Mesenchymal stem cell (in vitro differentiated cells and primary cell): ENCODE data around the gene FBXO47.

Experiments
- DNase-seq: peaks from one replicate; pipeline ENCODE4 v3.0.0-alpha.2; 2013
- H2AFZ ChIP-seq: one replicate; pipeline ENCODE4 v1.6.1; 2013; ENCODE audit warnings: low read depth, mild to moderate bottlenecking, control low read depth, inconsistent platforms, low read length, moderate library complexity
- H2AK5ac ChIP-seq: 2 replicates; pipeline ENCODE4 v1.6.1; 2013; ENCODE audit warnings: low read length, moderate library complexity, mild to moderate bottlenecking, inconsistent platforms; ENCODE audit not compliant: severe bottlenecking
- H2BK120ac ChIP-seq: one replicate; pipeline ENCODE4 v1.6.1; 2013; ENCODE audit warnings: low read depth, mild to moderate bottlenecking, inconsistent platforms, low read length, moderate library complexity
- H2BK12ac ChIP-seq, 2 experiments: one replicate each; pipeline ENCODE4 v1.6.1; 2013; ENCODE audit warnings: inconsistent platforms in 2 of 2, low read length in 2 of 2, mild to moderate bottlenecking in 2 of 2, moderate library complexity in 2 of 2, control low read depth in 1 of 2
- H2BK15ac ChIP-seq: one replicate; pipeline ENCODE4 v1.6.1; 2013; ENCODE audit warnings: mild to moderate bottlenecking, low read depth, inconsistent platforms; ENCODE audit not compliant: poor library complexity, severe bottlenecking
- H2BK5ac ChIP-seq: 2 replicates; pipeline ENCODE4 v1.6.1; 2013; ENCODE audit warnings: low read depth, mild to moderate bottlenecking, low read length, control low read depth, inconsistent platforms; ENCODE audit not compliant: poor library complexity, severe bottlenecking
- H3K14ac ChIP-seq, 2 experiments: one replicate each; pipeline ENCODE4 v1.6.1; 2013; ENCODE audit warnings: inconsistent platforms in 2 of 2, low read length in 2 of 2, control low read depth in 1 of 2, mild to moderate bottlenecking in 1 of 2, moderate library complexity in 1 of 2
- H3K18ac ChIP-seq, 2 experiments: one replicate each; pipeline ENCODE4 v1.6.1; 2013; ENCODE audit warnings: inconsistent platforms in 2 of 2, low read length in 2 of 2, control low read depth in 1 of 2, low read depth in 1 of 2, mild to moderate bottlenecking in 1 of 2
- H3K23ac ChIP-seq, 2 experiments: one replicate each; pipeline ENCODE4 v1.6.1; 2013; ENCODE audit warnings: inconsistent platforms in 2 of 2, low read length in 2 of 2, mild to moderate bottlenecking in 2 of 2, moderate library complexity in 2 of 2, control low read depth in 1 of 2
- H3K27ac ChIP-seq: 2 replicates; pipeline ENCODE4 v1.5.1; 2013; ENCODE audit warnings: mild to moderate bottlenecking, moderate library complexity, low read length, control low read depth, inconsistent platforms; ENCODE audit not compliant: poor library complexity, severe bottlenecking
- H3K27me3 ChIP-seq, 2 experiments: 2 replicates each; pipeline versions ENCODE4 v1.6.1 to v1.7.0; 2013; ENCODE audit warnings: low read length in 2 of 2, mild to moderate bottlenecking in 2 of 2, moderate library complexity in 2 of 2, control low read depth in 1 of 2, inconsistent platforms in 1 of 2; ENCODE audit not compliant: control insufficient read depth in 1 of 2, insufficient read depth in 1 of 2
- H3K36me3 ChIP-seq, 2 experiments: 2 replicates each; pipeline versions ENCODE4 v1.6.1 to v1.7.0; 2013; ENCODE audit warnings: low read length in 2 of 2, control low read depth in 1 of 2, inconsistent platforms in 1 of 2, low read depth in 1 of 2, mild to moderate bottlenecking in 1 of 2; ENCODE audit not compliant: insufficient read depth in 2 of 2, control insufficient read depth in 1 of 2
- H3K4ac ChIP-seq, 2 experiments: one replicate each; pipeline ENCODE4 v1.6.1; 2013; ENCODE audit warnings: inconsistent platforms in 2 of 2, low read length in 2 of 2, mild to moderate bottlenecking in 2 of 2, moderate library complexity in 2 of 2, control low read depth in 1 of 2, low read depth in 1 of 2
- H3K4me1 ChIP-seq: 2 replicates; pipeline ENCODE4 v1.6.1; 2013; ENCODE audit warnings: low read depth, low read length, control low read depth; ENCODE audit not compliant: control insufficient read depth, insufficient read depth
- H3K4me2 ChIP-seq: 2 replicates; pipeline ENCODE4 v1.6.1; 2013; ENCODE audit warnings: low read length, mild to moderate bottlenecking, inconsistent platforms; ENCODE audit not compliant: poor library complexity, severe bottlenecking
- H3K4me3 ChIP-seq, 2 experiments: 2 replicates each; pipeline versions ENCODE4 v1.5.1 to v1.7.0; 2013; ENCODE audit warnings: low read length in 2 of 2, mild to moderate bottlenecking in 2 of 2, control low read depth in 1 of 2, low read depth in 1 of 2; ENCODE audit not compliant: insufficient read depth in 1 of 2
- H3K79me1 ChIP-seq: replicated peaks from 2 replicates; pipeline ENCODE4 v1.6.1; 2013; ENCODE audit warnings: mild to moderate bottlenecking, control low read depth, low read length, inconsistent platforms; ENCODE audit not compliant: poor library complexity, severe bottlenecking
- H3K9ac ChIP-seq: 2 replicates; pipeline ENCODE4 v1.7.0; 2013; ENCODE audit warnings: mild to moderate bottlenecking, low read length, moderate library complexity
- H3K9me3 ChIP-seq: 2 replicates; pipeline ENCODE4 v1.7.0; 2013; ENCODE audit warnings: mild to moderate bottlenecking, low read length; ENCODE audit not compliant: control insufficient read depth
- H4K8ac ChIP-seq: one replicate; pipeline ENCODE4 v1.6.1; 2013; ENCODE audit warnings: inconsistent platforms, mild to moderate bottlenecking, low read length, moderate library complexity
- H4K91ac ChIP-seq: one replicate; pipeline ENCODE4 v1.6.1; 2013; ENCODE audit warnings: mild to moderate bottlenecking, low read length, inconsistent platforms
- WGBS: methylation state at CpG from one replicate; pipeline ENCODE4 v1.1.7; 2013; ENCODE audit warnings: mixed read lengths; 5-methylcytosine and 5-hydroxymethylcytosine counted together

FBXO47 gene

GRCh38 chr17:38921756-38922411, 45.3 kb downstream of the FBXO47 start:
- H4K8ac ChIP-seq, result no peak overlapping the region
- H4K91ac ChIP-seq, result no peak overlapping the region
- peak overlapping the region; percentile 27 for H2AK5ac ChIP-seq
- H3K23ac ChIP-seq, result no peak overlapping the region
- H3K4me1 ChIP-seq, result peaks cover 20% of the 10 kb centered on the region
- no peak overlapping the region for H3K4ac ChIP-seq
- H2BK120ac ChIP-seq, result no peak overlapping the region
- no peak overlapping the region for H3K18ac ChIP-seq
- no peak overlapping the region for H2AFZ ChIP-seq
- no peaks in the 10 kb centered on the region for H3K9me3 ChIP-seq
- H3K27me3 ChIP-seq, result no peaks in the 10 kb centered on the region
- H3K14ac ChIP-seq, result no peak overlapping the region
- no peak overlapping the region for H2BK15ac ChIP-seq
- no peak overlapping the region for H3K4me3 ChIP-seq
- peaks cover 29% of the 10 kb centered on the region for H3K79me1 ChIP-seq
- H3K27ac ChIP-seq, result peak overlapping the region; percentile 46
- H2BK12ac ChIP-seq, result no peak overlapping the region
- no peak overlapping the region for H3K4me2 ChIP-seq
- peak overlapping the region; percentile 27 for H3K9ac ChIP-seq
- no peak for DNase-seq
- WGBS, result 89% methylated on average over 11 of the region's 13 CpGs
- no peak overlapping the region for H2BK5ac ChIP-seq
- peaks cover 47 to 55% of the 10 kb centered on the region in 2 experiments for H3K36me3 ChIP-seq

- Histone ChIP-seq H3K79me1 (peaks cover 35% of the 10 kb centered on the region), H2BK15ac (no peak overlapping the region), H3K4ac (no peak overlapping the region), H2BK5ac (no peak overlapping the region), H4K91ac (no peak overlapping the region), H2AFZ (no peak overlapping the region), H3K4me1 (peaks cover 20% of the 10 kb centered on the region), H2BK120ac (no peak overlapping the region), H2BK12ac (no peak overlapping the region), H3K9ac (peak overlapping the region; percentile 27), H3K4me2 (no peak overlapping the region), H3K4me3 (no peak overlapping the region), H2AK5ac (no peak overlapping the region), H3K14ac (no peak overlapping the region), H3K18ac (no peak overlapping the region), H3K23ac (no peak overlapping the region), H4K8ac (no peak overlapping the region), H3K27ac (no peak overlapping the region), H3K9me3 (no peaks in the 10 kb centered on the region), H3K27me3 (no peaks in the 10 kb centered on the region), H3K36me3 (peaks cover 59 to 66% of the 10 kb centered on the region in 2 experiments)
- 68% methylated on average over 9 of the region's 9 CpGs for WGBS
- no peak for DNase-seq
These were observed 46.6 kb downstream of the FBXO47 start for GRCh38 chr17:38920374-38921291.

- Histone ChIP-seq H3K36me3 (peaks cover 71 to 78% of the 10 kb centered on the region in 2 experiments), H3K4me3 (no peak overlapping the region), H3K4me2 (no peak overlapping the region), H3K18ac (no peak overlapping the region), H3K4me1 (peaks cover 18% of the 10 kb centered on the region), H2BK120ac (no peak overlapping the region), H2AFZ (peak overlapping the region; percentile 23), H4K8ac (no peak overlapping the region), H3K27ac (no peak overlapping the region), H3K14ac (no peak overlapping the region), H3K9ac (no peak overlapping the region), H3K27me3 (no peaks in the 10 kb centered on the region), H2BK15ac (no peak overlapping the region), H4K91ac (no peak overlapping the region), H3K9me3 (no peaks in the 10 kb centered on the region), H2AK5ac (no peak overlapping the region), H3K79me1 (peaks cover 42% of the 10 kb centered on the region), H2BK5ac (no peak overlapping the region), H3K23ac (no peak overlapping the region), H2BK12ac (peak overlapping the region in 1 of 2 experiments; percentile 43), H3K4ac (no peak overlapping the region)
- WGBS, result 97% methylated on average over 16 of the region's 16 CpGs
- no peak for DNase-seq
These were observed 47.7 kb downstream of the FBXO47 start for GRCh38 chr17:38919316-38920078.

- Histone ChIP-seq H2BK5ac (no peak overlapping the region), H2BK15ac (no peak overlapping the region), H4K8ac (no peak overlapping the region), H3K9me3 (no peaks in the 10 kb centered on the region), H2BK120ac (no peak overlapping the region), H4K91ac (no peak overlapping the region), H3K27me3 (no peaks in the 10 kb centered on the region), H2AFZ (no peak overlapping the region), H3K23ac (no peak overlapping the region), H3K4me2 (no peak overlapping the region), H3K18ac (no peak overlapping the region), H3K9ac (no peak overlapping the region), H3K4me1 (peaks cover 18% of the 10 kb centered on the region), H3K14ac (no peak overlapping the region), H3K27ac (no peak overlapping the region), H2BK12ac (no peak overlapping the region), H3K4ac (no peak overlapping the region), H3K4me3 (no peak overlapping the region), H3K36me3 (peaks cover 77 to 84% of the 10 kb centered on the region in 2 experiments), H3K79me1 (peaks cover 48% of the 10 kb centered on the region), H2AK5ac (no peak overlapping the region)
- 100% methylated on average over 5 of the region's 5 CpGs for WGBS
- DNase-seq, result no peak
These were observed 48.3 kb downstream of the FBXO47 start for GRCh38 chr17:38918916-38919315.
